Spleen (tissue), 13 donors: ENCODE results near the gene VRTN. TPM values are rescaled to one million over a fixed set of nuclear protein-coding genes. Genes with fewer than 3 reads are reported as not detected.

ENCODE experiments used
- DNase-seq: peaks from one replicate; pipeline ENCODE4 v3.0.0-alpha.2; 2020
- H3K27ac ChIP-seq, 8 donors: fragments of 200-600 bp; sonication (generic) in 7 of 8; 1 replicate in 4 of 8; 2 replicates in 4 of 8; pipeline versions ENCODE4 v1.5.0 to v1.8.0; 2016 to 2021; ENCODE audit warnings: inconsistent platforms in 4 of 8, mild to moderate bottlenecking in 4 of 8, moderate library complexity in 1 of 8
- H3K27me3 ChIP-seq, 7 donors: fragments of 200-600 bp; sonication (generic) in 6 of 7; replicated peaks in 1 of 7; 1 replicate in 4 of 7; 2 replicates in 3 of 7; pipeline versions ENCODE4 v1.5.0 to v1.8.0; 2016 to 2021; ENCODE audit warnings: inconsistent platforms in 3 of 7, mild to moderate bottlenecking in 1 of 7
- H3K36me3 ChIP-seq, 6 donors: fragments of 200-600 bp; sonication (generic) in 5 of 6; 1 replicate in 4 of 6; 2 replicates in 2 of 6; pipeline versions ENCODE4 v1.5.0 to v1.8.0; 2016 to 2021; ENCODE audit warnings: inconsistent platforms in 2 of 6
- H3K4me1 ChIP-seq, 6 donors: fragments of 200-600 bp; sonication (generic) in 5 of 6; 1 replicate in 3 of 6; 2 replicates in 3 of 6; pipeline versions ENCODE4 v1.5.0 to v1.8.0; 2016 to 2021; ENCODE audit warnings: inconsistent platforms in 3 of 6
- H3K4me3 ChIP-seq, 8 donors: fragments of 200-600 bp; sonication (generic) in 7 of 8; 1 replicate in 4 of 8; 2 replicates in 4 of 8; pipeline versions ENCODE4 v1.5.0 to v1.8.0; 2016 to 2021; ENCODE audit warnings: inconsistent platforms in 4 of 8, mild to moderate bottlenecking in 4 of 8, moderate library complexity in 2 of 8
- H3K9me3 ChIP-seq, 8 donors: fragments of 200-600 bp; sonication (generic) in 7 of 8; 1 replicate in 4 of 8; 2 replicates in 4 of 8; pipeline versions ENCODE4 v1.5.0 to v1.8.0; 2016 to 2021; ENCODE audit warnings: inconsistent platforms in 4 of 8
- CTCF ChIP-seq, 11 experiments: fragments of 200-600 bp in 7 of 11; fragments of 450-650 bp in 4 of 11; sonication (generic) in 4 of 11; IDR thresholded peaks in 8 of 11; conservative IDR thresholded peaks in 3 of 11; 1 replicate in 7 of 11; 2 replicates in 4 of 11; pipeline versions ENCODE4 v1.4.0 to v1.8.0; 2016 to 2021; ENCODE audit warnings: antibody characterized with exemption in 11 of 11, inconsistent platforms in 4 of 11, mild to moderate bottlenecking in 1 of 11
- POLR2A ChIP-seq, 3 donors: fragments of 450-650 bp; IDR thresholded peaks; one replicate each; pipeline ENCODE4 v1.5.1; 2017; ENCODE audit warnings: antibody characterized with exemption in 3 of 3, mild to moderate bottlenecking in 1 of 3
- POLR2AphosphoS5 ChIP-seq, 3 donors: sonication (generic); formaldehyde crosslinking; IDR thresholded peaks; one replicate each; pipeline ENCODE4 v1.5.1; 2017; ENCODE audit warnings: antibody characterized with exemption in 3 of 3
- WGBS, 5 donors: extraction: QIAGEN DNeasy Blood & Tissue Kit in 3 of 5; methylation state at CpG; one replicate each; pipeline versions ENCODE4 v1.1.5 to v1.1.7; 2013 to 2018; 5-methylcytosine and 5-hydroxymethylcytosine counted together
- intact Hi-C: fragments of 100-400 bp; cut with DNase I; formaldehyde crosslinking; loops from one replicate; pipeline ENCODE4 v1.15.0; 2023; ENCODE audit warnings: low total_unique reads
- long read RNA-seq, 2 donors: transcript quantifications; one replicate each; lab custom pipeline, GENCODE V29; 2026
- polyA plus RNA-seq, 3 donors: library from polyadenylated mRNA; stranded (reverse); fragments of 200-250 nt; gene quantifications; one replicate each; pipeline ENCODE4 v1.2.1, GENCODE V29; 2013
- total RNA-seq, 7 donors: library from RNA; depleted of rRNA in 3 of 7; stranded (reverse); fragments of >200 nt in 3 of 7; fragmentation: NEBNext Ultra II Directional in 4 of 7; extraction: Animal tissue kit (Norgen Biotek cat#: 25700) in 4 of 7; gene quantifications; one replicate each; pipeline versions ENCODE4 v1.1.0 to v1.2.1, GENCODE V29; 2016 to 2021
- donor health status: healthy with polysubstance abuse.
- donor health status: DM: no; HTN: no; CAD: no; lungs with moderate emphysema.
- donor health status: DM: no; HTN: no; CAD: no.
- donor health status: Bipolar disorder and iron deficiency.
- donor health status: healthy.
- donor health status: DM: no; HTN: no; CAD: no.
- donor health status: DM: yes; HTN: yes; CAD: no.

Gene VRTN, protein sequence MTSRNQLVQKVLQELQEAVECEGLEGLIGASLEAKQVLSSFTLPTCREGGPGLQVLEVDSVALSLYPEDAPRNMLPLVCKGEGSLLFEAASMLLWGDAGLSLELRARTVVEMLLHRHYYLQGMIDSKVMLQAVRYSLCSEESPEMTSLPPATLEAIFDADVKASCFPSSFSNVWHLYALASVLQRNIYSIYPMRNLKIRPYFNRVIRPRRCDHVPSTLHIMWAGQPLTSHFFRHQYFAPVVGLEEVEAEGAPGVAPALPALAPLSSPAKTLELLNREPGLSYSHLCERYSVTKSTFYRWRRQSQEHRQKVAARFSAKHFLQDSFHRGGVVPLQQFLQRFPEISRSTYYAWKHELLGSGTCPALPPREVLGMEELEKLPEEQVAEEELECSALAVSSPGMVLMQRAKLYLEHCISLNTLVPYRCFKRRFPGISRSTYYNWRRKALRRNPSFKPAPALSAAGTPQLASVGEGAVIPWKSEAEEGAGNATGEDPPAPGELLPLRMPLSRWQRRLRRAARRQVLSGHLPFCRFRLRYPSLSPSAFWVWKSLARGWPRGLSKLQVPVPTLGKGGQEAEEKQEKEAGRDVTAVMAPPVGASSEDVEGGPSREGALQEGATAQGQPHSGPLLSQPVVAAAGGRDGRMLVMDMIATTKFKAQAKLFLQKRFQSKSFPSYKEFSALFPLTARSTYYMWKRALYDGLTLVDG
- total RNA-seq (not detected), polyA plus RNA-seq (under 1 TPM; 0.07 to 0.21 (median 0.10) TPM)
- long read RNA-seq, donor 1: 0 reads
- long read RNA-seq, donor 2: 0 reads

- TF ChIP-seq POLR2AphosphoS5 (IDR thresholded peaks at IDR 0.05): no peak
- no peak for TF ChIP-seq POLR2A (IDR thresholded peaks at IDR 0.05)
- TF ChIP-seq CTCF (IDR thresholded peaks at IDR 0.05 in 8 of 11, conservative IDR thresholded peaks at IDR 0.05 in 3 of 11): no peak
- no peaks in the 10 kb centered on the region for H3K4me1 ChIP-seq
- no peak within 1 kb of the TSS for H3K27ac ChIP-seq
- intact Hi-C loops: no loop called here
- 67 to 87% (median 69%) methylated on average over 12 of the region's 12 CpGs for WGBS, 5 donors
- no peaks in the 10 kb centered on the region for H3K36me3 ChIP-seq
- no peaks in the 10 kb centered on the region for H3K9me3 ChIP-seq
- H3K27me3 ChIP-seq: peaks cover 0 to 37% (median 0%) of the 10 kb centered on the region in 7 donors
- no peak within 1 kb of the TSS for H3K4me3 ChIP-seq
- no peak for DNase-seq
Observed at GRCh38 chr14:74348241-74348734, at the start of gene VRTN. TSS of gene VRTN (plus strand) at chr14:74348471. CDS start at chr14:74356784, 8,313 bp downstream.

DNA sequence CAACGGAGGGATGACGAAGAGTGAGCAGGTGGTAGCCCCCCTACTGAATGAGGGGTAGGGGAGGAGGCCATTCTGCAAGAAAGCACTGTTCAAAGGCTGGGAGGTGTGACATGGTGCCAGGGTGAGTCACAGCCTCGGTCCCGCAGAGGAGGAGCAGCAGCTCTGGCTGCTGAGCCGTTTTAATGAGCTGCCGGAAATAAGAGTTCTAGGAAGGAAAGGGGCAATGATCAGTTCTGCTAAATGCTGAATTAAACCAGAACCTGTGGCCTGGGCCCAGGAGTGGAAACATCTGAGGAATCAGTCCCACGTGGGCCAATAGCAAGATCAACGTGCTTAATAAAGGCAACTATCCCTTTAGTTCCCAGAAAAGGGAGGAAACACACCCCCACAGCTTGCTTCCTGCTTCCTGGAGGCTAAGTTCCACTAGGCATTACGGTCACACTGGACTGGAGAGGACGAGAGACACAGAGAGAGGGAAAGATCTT, 49.2 kb upstream of the VRTN start:
- TF ChIP-seq POLR2AphosphoS5 (IDR thresholded peaks at IDR 0.05) (peak in 1 of 3 donors; percentile 30), CTCF (IDR thresholded peaks at IDR 0.05 in 8 of 11, conservative IDR thresholded peaks at IDR 0.05 in 3 of 11) (no peak)
- 35 to 56% (median 49%) methylated on average over 10 of the region's 10 CpGs for WGBS, 5 donors
- DNase-seq: no peak
- peaks cover 0 to 60% (median 45%) of the 10 kb centered on the region in 6 donors for H3K36me3 ChIP-seq
- no peaks in the 10 kb centered on the region for H3K27me3 ChIP-seq
- no peaks in the 10 kb centered on the region for H3K9me3 ChIP-seq
- intact Hi-C loops: no loop called here
- H3K27ac ChIP-seq: peak overlapping the region; percentile 38 to 78 (median 66)
- peak overlapping the region in 1 of 8 donors; percentile 24 for H3K4me3 ChIP-seq
- H3K4me1 ChIP-seq: peaks cover 25 to 60% (median 39%) of the 10 kb centered on the region in 6 donors

DNA sequence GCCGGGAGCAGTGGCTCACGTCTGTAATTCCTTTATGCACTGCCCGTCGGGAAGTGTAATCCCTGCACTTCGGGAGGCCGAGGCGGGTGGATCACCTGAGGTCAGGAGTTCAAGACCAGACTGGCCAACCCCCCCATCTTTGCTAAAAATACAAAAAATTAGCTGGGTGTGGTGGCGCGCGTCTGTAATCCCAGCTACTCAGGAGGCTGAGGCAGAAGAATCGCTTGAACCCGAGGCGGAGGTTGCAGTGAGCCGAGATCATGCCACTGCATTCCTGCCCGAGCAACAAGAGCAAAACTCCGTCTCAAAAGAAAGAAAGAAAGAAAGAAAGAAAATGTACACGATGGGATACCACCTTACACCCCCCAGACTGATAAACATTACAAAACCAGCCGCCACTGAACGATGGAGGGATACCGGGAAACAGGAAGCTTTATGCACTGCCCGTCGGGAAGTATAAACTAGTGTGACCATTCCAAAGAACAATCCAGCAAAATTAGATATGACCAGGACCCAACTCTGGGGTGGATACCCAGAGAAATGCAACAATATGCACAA, 46.6 kb upstream of the VRTN start:
- no peak for TF ChIP-seq CTCF (IDR thresholded peaks at IDR 0.05 in 8 of 11, conservative IDR thresholded peaks at IDR 0.05 in 3 of 11)
- TF ChIP-seq POLR2A (IDR thresholded peaks at IDR 0.05): no peak
- TF ChIP-seq POLR2AphosphoS5 (IDR thresholded peaks at IDR 0.05): no peak
- Histone ChIP-seq H3K4me3 (peak overlapping the region; percentile 64 to 97 (median 88)), H3K27me3 (no peaks in the 10 kb centered on the region), H3K9me3 (no peaks in the 10 kb centered on the region), H3K36me3 (peaks cover 0 to 35% (median 24%) of the 10 kb centered on the region in 6 donors), H3K27ac (peak overlapping the region in 7 of 8 donors; percentile 88 to 93 (median 89)), H3K4me1 (peaks cover 25 to 58% (median 39%) of the 10 kb centered on the region in 6 donors)
- DNase-seq: no peak
- intact Hi-C loops: no loop called here
- WGBS, 5 donors: 27 to 40% (median 34%) methylated on average over 22 of the region's 22 CpGs
